ENCODE results near the gene CAMK4. TPM values are rescaled to one million over a fixed set of nuclear protein-coding genes. Genes with fewer than 3 reads are reported as not detected.

The CAMK4 gene
- total RNA-seq, 1 donor: 89.3 TPM

DNA sequence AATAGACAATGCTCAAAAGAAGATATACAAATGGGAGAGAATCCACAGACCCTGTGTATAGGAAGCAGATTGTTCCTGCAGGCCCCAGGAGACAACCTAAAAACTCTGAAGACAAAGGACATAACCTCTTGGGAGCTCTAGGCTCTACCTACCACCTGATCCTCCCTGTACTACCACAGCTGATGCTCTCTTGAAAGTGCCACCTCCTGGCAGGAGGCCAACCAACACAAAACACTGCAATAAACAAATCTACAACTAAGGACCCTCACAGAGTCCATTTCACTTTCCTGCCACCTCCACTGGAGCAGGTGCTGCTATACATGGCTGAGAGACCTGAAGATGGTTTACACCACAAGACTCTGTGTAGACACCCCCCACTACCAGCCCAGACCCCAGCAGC, 239.1 kb downstream of the CAMK4 start:
- H3K9me3 ChIP-seq (ENCODE audit: low read depth, low read length): no peaks in the 10 kb centered on the region
- no peak overlapping the region for H3K4me3 ChIP-seq (ENCODE audit: low read length)

DNA sequence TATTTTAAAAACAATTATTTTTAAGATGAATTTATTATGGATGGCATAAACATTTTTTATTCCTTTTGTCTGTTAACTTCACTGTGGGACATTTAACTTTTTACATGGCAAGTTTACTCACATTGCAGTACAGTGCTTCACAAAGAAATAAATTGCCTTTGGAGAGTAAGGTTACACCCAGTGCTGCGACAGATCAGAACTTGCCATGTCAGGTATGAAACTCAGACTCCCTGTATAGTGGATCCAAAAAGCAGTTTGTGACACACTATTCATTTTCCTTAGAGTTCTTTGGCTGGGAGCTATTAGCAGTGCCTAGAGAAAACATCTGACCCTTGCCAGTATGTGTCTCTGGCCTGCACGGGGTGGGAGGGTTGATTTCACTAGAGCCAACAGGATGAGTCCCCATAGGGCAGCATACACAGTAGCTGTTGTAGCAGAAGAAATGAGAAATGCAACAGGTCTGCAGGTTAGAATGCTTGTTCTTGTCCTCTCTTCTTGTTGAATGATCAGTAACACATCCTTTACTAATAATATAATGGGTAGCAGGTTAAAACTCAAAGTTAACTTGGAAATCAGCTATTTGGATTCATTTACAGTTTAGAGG, 245.2 kb downstream of the CAMK4 start:
- Histone ChIP-seq H3K9me3 (ENCODE audit: low read depth, low read length) (no peaks in the 10 kb centered on the region), H3K4me1 (ENCODE audit: insufficient read depth, low read length) (no peaks in the 10 kb centered on the region), H3K27me3 (ENCODE audit: insufficient read depth, low read length) (no peaks in the 10 kb centered on the region)

More for the DNA sequence above, 239.1 kb downstream of the CAMK4 start:
- Histone ChIP-seq H3K27me3 (ENCODE audit: insufficient read depth, low read length) (no peaks in the 10 kb centered on the region), H3K4me1 (ENCODE audit: insufficient read depth, low read length) (no peaks in the 10 kb centered on the region)

DNA sequence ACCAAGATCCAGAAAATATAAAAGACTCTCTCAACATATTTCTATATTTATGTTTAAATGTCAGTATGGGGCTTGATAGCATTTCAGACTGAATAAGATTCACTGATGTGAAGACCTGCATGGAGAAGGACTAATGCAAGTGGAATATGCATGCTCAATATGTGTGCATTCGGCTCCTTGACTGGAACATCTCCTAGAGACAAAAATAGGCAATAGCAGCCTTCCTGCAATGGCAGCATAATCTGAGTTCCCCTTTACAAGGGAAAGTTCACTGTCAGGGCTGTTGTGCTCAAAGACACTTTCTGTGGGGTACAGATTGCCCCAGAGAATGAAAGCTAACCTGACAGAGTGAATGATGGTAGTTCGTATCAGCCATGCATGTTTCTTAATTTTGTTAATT, 245.7 kb downstream of the CAMK4 start:
- H3K4me1 ChIP-seq (ENCODE audit: insufficient read depth, low read length): no peaks in the 10 kb centered on the region
- H3K4me3 ChIP-seq (ENCODE audit: low read length): no peak overlapping the region
- H3K9me3 ChIP-seq (ENCODE audit: low read depth, low read length): no peaks in the 10 kb centered on the region
- no peaks in the 10 kb centered on the region for H3K27me3 ChIP-seq (ENCODE audit: insufficient read depth, low read length)

More for the DNA sequence above, 245.2 kb downstream of the CAMK4 start:
- no peak overlapping the region for H3K4me3 ChIP-seq (ENCODE audit: low read length)

DNA sequence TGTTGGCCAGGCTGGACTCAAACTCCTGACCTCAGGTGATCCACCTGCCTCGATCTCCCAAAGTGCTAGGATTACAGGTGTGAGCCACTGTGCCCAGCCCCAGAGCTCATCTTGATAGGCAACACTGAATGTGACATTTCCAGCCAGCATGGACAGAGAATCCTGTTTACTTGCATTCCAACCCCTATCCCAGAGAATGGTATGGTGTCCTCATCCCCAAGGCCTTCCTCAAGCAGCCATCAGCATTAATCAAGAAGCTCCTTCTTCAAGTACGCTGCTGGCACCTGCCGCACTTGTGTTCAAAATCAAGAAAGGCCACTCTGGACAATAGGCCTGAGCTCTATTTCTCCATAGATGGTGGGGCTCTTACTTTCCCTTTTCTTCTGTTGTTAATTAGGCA, 247.9 kb downstream of the CAMK4 start:
- no peak overlapping the region for H3K4me3 ChIP-seq (ENCODE audit: low read length)
- no peaks in the 10 kb centered on the region for H3K9me3 ChIP-seq (ENCODE audit: low read depth, low read length)
- H3K27me3 ChIP-seq (ENCODE audit: insufficient read depth, low read length): no peaks in the 10 kb centered on the region
- H3K4me1 ChIP-seq (ENCODE audit: insufficient read depth, low read length): no peaks in the 10 kb centered on the region

DNA sequence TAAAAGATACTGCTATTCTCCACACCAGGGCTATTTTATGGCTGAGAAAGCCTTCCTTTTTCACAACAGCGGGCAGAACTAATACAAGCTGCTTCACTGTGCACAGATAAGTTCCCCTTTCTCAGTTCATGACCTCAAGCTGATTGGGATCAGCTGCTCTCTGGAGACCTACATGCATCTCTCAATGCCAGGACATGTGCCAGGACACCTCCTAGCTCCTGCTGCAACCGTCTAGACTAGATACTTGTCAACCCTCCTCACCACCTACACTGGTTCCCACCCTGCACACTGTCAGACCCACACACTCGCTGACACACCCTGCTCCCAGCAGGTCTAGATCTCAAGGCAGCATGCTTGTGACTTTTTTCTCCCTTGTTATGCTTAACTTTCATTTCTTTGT, 248.4 kb downstream of the CAMK4 start:
- Histone ChIP-seq H3K9me3 (ENCODE audit: low read depth, low read length) (no peaks in the 10 kb centered on the region), H3K27me3 (ENCODE audit: insufficient read depth, low read length) (no peaks in the 10 kb centered on the region), H3K4me3 (ENCODE audit: low read length) (no peak overlapping the region), H3K4me1 (ENCODE audit: insufficient read depth, low read length) (no peaks in the 10 kb centered on the region)

DNA sequence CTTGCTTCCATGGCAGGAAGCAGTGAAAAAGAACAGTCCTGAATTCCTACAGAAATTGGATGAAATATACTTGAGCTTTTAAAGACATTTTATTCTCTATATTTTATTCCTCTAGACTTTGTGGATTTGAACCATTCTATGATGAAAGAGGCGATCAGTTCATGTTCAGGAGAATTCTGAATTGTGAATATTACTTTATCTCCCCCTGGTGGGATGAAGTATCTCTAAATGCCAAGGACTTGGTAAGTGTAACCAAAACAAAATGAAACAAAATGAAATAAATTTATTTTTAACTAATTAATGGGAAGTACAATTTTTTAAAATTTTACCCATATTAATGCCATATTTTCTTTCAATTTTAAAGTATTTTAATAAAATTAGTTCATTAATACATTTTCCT, 254.1 kb downstream of the CAMK4 start:
- Histone ChIP-seq H3K9me3 (ENCODE audit: low read depth, low read length) (no peaks in the 10 kb centered on the region), H3K4me3 (ENCODE audit: low read length) (no peak overlapping the region), H3K4me1 (ENCODE audit: insufficient read depth, low read length) (no peaks in the 10 kb centered on the region), H3K27me3 (ENCODE audit: insufficient read depth, low read length) (no peaks in the 10 kb centered on the region)

DNA sequence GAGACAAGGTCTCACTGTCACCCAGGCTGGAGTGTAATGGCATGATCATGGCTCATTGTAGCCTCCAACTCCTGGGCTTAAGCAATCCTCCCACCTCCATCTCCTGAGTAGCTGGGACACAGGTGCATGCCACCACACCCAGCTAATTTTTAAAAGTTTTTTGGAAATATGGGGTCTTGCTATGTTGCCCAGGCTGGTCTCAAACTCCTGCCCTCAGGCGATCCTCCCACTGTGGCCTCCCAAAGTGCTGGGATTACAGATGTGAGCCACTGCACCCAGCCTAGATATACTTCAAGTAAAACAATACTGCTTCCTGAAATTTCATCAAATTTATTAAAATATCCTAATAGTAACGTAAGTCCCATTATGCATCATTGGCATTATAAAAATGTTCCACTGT, 254.7 kb downstream of the CAMK4 start:
- Histone ChIP-seq H3K4me1 (ENCODE audit: insufficient read depth, low read length) (no peaks in the 10 kb centered on the region), H3K9me3 (ENCODE audit: low read depth, low read length) (no peaks in the 10 kb centered on the region), H3K4me3 (ENCODE audit: low read length) (no peak overlapping the region)

DNA sequence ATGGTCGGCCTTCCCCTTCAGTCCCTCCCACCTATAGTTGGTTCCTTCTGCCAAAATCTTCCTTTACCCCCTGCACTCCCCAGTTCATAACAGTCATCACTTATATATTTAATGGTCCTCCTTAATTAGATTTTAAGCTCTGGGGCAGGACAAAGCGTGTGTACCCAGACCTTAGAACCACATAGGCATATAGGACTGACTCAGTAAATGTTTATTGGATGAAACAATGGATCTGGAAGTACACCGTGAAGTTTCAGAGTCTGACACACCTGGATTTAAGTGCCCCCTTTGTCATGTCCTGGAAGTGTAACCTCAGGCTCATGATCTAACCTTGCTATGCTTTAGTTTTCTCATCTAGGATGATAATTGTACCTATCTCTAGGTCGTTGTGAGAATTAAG, 256.2 kb downstream of the CAMK4 start:
- no peaks in the 10 kb centered on the region for H3K27me3 ChIP-seq (ENCODE audit: insufficient read depth, low read length)
- no peak overlapping the region for H3K4me3 ChIP-seq (ENCODE audit: low read length)
- no peaks in the 10 kb centered on the region for H3K4me1 ChIP-seq (ENCODE audit: insufficient read depth, low read length)
- no peaks in the 10 kb centered on the region for H3K9me3 ChIP-seq (ENCODE audit: low read depth, low read length)

More for the DNA sequence above, 254.7 kb downstream of the CAMK4 start:
- no peaks in the 10 kb centered on the region for H3K27me3 ChIP-seq (ENCODE audit: insufficient read depth, low read length)

DNA sequence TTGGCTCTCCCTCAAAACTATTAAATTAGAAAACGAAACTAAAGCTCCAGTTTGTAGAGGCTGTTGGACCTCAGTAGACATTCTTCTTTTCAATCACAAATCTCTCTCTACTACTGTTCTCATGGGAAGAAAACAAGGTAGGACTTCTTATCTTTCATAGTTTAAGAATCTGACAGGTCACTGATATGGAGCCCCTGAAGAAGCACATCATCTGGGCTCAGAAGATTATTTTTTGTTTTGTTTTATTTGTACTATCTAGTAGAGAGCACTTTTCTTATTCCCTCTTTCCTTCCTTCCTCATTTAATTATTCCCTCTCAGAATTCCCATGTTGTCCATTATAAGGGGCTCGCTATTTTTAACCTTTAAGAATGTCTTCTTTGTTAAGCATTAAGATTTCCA, 261.9 kb downstream of the CAMK4 start:
- H3K4me1 ChIP-seq (ENCODE audit: insufficient read depth, low read length): no peaks in the 10 kb centered on the region
- no peaks in the 10 kb centered on the region for H3K9me3 ChIP-seq (ENCODE audit: low read depth, low read length)
- no peak overlapping the region for H3K4me3 ChIP-seq (ENCODE audit: low read length)
- no peaks in the 10 kb centered on the region for H3K27me3 ChIP-seq (ENCODE audit: insufficient read depth, low read length)

DNA sequence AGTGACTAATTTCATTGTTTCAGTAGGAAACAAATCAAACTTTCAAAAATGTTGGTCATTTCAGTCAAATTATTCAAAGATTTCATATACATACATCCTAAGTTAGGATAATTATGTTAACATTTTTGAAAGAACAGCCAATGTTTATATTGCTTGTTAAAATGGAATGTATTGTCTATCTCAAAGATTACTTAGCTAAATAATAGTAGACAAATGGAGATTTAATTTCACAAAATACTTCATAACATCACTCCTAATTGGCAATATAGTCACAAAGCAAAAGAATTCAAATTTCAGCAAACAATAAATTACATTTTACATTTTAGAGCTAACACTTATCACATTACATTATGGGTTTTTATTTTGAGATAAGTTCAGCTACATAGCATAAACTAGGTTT, 262.7 kb downstream of the CAMK4 start:
- Histone ChIP-seq H3K27me3 (ENCODE audit: insufficient read depth, low read length) (no peaks in the 10 kb centered on the region), H3K4me1 (ENCODE audit: insufficient read depth, low read length) (no peaks in the 10 kb centered on the region), H3K4me3 (ENCODE audit: low read length) (no peak overlapping the region), H3K9me3 (ENCODE audit: low read depth, low read length) (no peaks in the 10 kb centered on the region)

DNA sequence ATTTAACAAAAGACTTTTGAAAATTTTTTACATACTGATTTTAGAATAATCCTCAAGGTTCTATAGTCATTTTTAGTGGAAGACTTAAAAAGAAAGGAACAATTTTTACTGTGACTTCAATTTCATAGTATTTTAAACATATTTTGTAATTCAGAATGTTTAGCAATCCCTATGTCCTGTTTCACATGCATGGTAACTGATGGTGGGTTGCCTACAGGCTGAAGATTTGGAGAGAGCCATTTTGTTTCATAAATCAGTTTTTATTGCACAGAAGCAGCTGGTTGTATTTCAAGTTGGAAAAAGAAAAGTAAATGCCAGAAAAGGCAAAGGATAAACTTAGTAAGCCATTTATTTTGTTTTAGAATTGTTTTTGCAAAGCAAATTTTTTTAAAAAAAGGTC, 264.2 kb downstream of the CAMK4 start:
- Histone ChIP-seq H3K27me3 (ENCODE audit: insufficient read depth, low read length) (no peaks in the 10 kb centered on the region), H3K4me1 (ENCODE audit: insufficient read depth, low read length) (no peaks in the 10 kb centered on the region), H3K9me3 (ENCODE audit: low read depth, low read length) (no peaks in the 10 kb centered on the region), H3K4me3 (ENCODE audit: low read length) (no peak overlapping the region)

DNA sequence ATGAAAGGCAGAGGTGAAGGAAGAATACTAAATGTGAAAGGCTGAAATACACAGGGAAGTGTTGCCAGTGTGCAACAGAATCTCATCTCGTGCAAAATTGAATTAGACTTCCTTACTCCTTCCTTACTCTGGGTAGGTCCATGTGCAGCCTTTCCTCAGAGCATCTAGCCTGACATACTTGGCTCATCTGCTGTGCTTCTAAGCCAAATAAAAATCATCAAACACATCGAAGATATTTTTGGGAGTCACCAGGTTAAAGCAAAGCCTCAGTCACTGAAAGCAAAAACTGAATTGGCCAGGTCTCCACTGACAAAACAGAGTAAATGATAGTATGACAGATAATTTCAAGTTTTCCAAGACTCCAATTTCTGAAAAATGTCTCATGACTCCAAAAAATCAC, 268.8 kb downstream of the CAMK4 start:
- H3K9me3 ChIP-seq (ENCODE audit: low read depth, low read length): no peaks in the 10 kb centered on the region
- H3K4me1 ChIP-seq (ENCODE audit: insufficient read depth, low read length): no peaks in the 10 kb centered on the region
- no peaks in the 10 kb centered on the region for H3K27me3 ChIP-seq (ENCODE audit: insufficient read depth, low read length)
- H3K4me3 ChIP-seq (ENCODE audit: low read length): no peak overlapping the region

DNA sequence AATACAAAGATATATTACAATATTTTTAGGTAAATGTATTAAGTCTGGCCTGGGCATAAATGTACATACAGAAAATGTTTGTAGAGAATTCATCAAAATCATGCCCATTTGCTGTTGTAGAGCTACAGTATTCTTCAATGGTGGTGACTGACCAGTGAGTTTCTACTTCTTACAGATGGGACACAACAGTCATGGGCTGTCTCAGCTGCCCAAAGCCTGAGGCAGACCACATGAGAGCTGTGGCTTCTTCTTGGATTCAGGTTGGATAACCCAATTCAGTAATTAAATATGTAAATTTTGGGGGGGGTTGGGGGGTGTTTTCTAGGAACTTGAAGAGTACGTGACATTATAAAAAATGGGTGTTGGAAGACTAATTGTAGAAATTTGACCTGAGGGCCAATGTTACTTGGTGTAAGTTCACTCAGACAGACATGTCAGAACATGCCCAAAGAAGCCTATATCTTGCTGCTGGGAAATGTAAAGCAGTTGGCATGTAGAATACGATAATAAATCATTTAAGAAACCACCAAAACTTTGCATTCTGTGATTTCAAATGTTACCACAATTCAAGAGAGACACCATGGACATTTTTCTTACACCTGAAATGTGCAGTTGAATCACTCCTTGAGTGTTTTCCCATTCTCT, 270.3 kb downstream of the CAMK4 start:
- Histone ChIP-seq H3K4me1 (ENCODE audit: insufficient read depth, low read length) (no peaks in the 10 kb centered on the region), H3K9me3 (ENCODE audit: low read depth, low read length) (no peaks in the 10 kb centered on the region), H3K27me3 (ENCODE audit: insufficient read depth, low read length) (no peaks in the 10 kb centered on the region), H3K4me3 (ENCODE audit: low read length) (no peak overlapping the region)

DNA sequence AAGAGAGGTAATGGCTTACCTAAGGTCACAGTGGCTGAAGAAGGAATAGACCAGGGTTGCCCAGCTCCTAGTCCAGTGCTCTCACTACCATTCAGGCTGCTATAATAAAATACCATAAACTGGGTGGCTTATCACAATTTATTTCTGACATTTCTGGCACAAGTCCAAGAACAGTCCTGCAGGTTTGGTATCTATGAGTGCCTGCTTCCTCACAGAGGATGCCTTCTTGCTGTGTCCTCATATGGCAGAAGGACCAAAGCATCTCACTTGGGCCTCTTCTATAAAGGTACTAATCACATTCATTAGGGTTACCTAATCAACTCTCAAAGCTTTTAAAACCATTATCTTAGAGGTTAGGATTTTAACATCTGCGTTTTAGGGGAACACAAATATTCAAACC, 271.0 kb downstream of the CAMK4 start:
- no peaks in the 10 kb centered on the region for H3K4me1 ChIP-seq (ENCODE audit: insufficient read depth, low read length)
- no peaks in the 10 kb centered on the region for H3K27me3 ChIP-seq (ENCODE audit: insufficient read depth, low read length)
- no peak overlapping the region for H3K4me3 ChIP-seq (ENCODE audit: low read length)
- H3K9me3 ChIP-seq (ENCODE audit: low read depth, low read length): no peaks in the 10 kb centered on the region

DNA sequence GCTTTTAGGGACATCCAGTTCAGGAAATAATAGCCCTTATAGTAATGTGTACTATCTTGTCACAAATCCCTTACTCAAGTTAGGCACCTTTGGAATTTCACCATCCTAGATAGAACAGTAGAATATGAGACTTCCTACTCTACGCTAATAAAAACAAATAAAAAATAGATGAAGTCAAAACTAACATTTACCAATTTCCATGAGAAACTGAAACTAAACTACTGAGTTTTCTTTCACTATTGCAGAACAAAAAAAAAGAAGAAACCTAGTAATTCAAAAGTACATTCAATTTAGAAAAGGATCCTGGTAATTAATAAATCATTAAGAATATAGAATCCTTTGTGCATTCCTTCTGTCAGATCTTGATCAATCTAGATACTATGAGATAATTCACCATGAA, 274.2 kb downstream of the CAMK4 start:
- Histone ChIP-seq H3K27me3 (ENCODE audit: insufficient read depth, low read length) (no peaks in the 10 kb centered on the region), H3K9me3 (ENCODE audit: low read depth, low read length) (no peaks in the 10 kb centered on the region), H3K4me1 (ENCODE audit: insufficient read depth, low read length) (no peaks in the 10 kb centered on the region), H3K4me3 (ENCODE audit: low read length) (no peak overlapping the region)

DNA sequence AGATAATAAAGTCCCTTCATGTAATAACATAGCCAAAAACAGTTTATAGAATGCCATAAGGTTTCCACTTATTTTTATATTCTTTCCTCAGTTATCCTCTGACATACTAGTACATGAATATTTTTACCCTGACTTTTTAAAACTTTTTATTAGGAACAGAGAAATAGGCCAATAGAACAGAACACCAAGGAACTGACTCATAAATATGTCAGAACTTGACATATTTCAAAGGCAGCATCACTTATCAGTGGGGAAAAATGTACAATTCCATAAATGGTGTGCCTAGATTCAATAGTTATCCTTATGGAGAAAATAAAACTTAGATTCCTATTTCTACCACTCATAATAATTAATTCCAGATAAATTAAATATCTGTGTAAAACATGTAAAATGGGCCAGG, 278.8 kb downstream of the CAMK4 start:
- Histone ChIP-seq H3K4me1 (ENCODE audit: insufficient read depth, low read length) (no peaks in the 10 kb centered on the region), H3K27me3 (ENCODE audit: insufficient read depth, low read length) (no peaks in the 10 kb centered on the region), H3K4me3 (ENCODE audit: low read length) (no peak overlapping the region), H3K9me3 (ENCODE audit: low read depth, low read length) (no peaks in the 10 kb centered on the region)
